Psoas muscle (tissue), 8 donors: ENCODE results near the gene HEXD. TPM values are rescaled to one million over a fixed set of nuclear protein-coding genes. Genes with fewer than 3 reads are reported as not detected.

ENCODE experiments used
- ATAC-seq, 4 donors: fragments of 200-7000 bp; cut with Tn5 transposase; one replicate each; pipeline ENCODE4 v1.9.1; 2020; ENCODE audit warnings: moderate library complexity in 3 of 4, mild to moderate bottlenecking in 2 of 4
- DNase-seq, 2 donors: peaks; one replicate each; pipeline ENCODE4 v3.0.0-alpha.2; 2020
- H3K27ac ChIP-seq: fragments of 200-600 bp; one replicate; pipeline ENCODE4 v1.8.0; 2022
- H3K27me3 ChIP-seq, 3 donors: fragments of 200-600 bp in 1 of 3; one replicate each; pipeline versions ENCODE4 v1.6.1 to v1.8.0; 2013 to 2022; ENCODE audit warnings: low read length in 2 of 3, mild to moderate bottlenecking in 2 of 3, moderate library complexity in 1 of 3; ENCODE audit not compliant: insufficient read depth in 3 of 3
- H3K36me3 ChIP-seq, 2 donors: fragments of 200-600 bp in 1 of 2; one replicate each; pipeline versions ENCODE4 v1.6.1 to v1.8.0; 2013 to 2022; ENCODE audit warnings: low read depth in 1 of 2, mild to moderate bottlenecking in 1 of 2, moderate library complexity in 1 of 2; ENCODE audit not compliant: insufficient read depth in 1 of 2
- H3K4me1 ChIP-seq: fragments of 200-600 bp; one replicate; pipeline ENCODE4 v1.8.0; 2022
- H3K4me3 ChIP-seq: fragments of 200-600 bp; one replicate; pipeline ENCODE4 v1.8.0; 2022; ENCODE audit warnings: mild to moderate bottlenecking
- H3K9me3 ChIP-seq: fragments of 200-600 bp; one replicate; pipeline ENCODE4 v1.8.0; 2022
- CTCF ChIP-seq: fragments of 200-600 bp; IDR thresholded peaks from one replicate; pipeline ENCODE4 v1.8.0; 2022; ENCODE audit warnings: antibody characterized with exemption
- WGBS, 3 donors: extraction: QIAGEN DNeasy Blood & Tissue Kit; methylation state at CpG; one replicate each; pipeline versions ENCODE4 v1.1.6 to v1.1.7; 2013; 5-methylcytosine and 5-hydroxymethylcytosine counted together
- intact Hi-C, 2 donors: fragments of 100-400 bp; cut with DNase I; formaldehyde crosslinking; loops; one replicate each; pipeline versions ENCODE4 v1.11.0 to v1.14.2; 2022
- polyA plus RNA-seq, 3 donors: library from polyadenylated mRNA; stranded (reverse); fragments of 200-250 nt; gene quantifications; one replicate each; pipeline ENCODE4 v1.2.3, GENCODE V29; 2013
- total RNA-seq, 4 donors: library from RNA; stranded (reverse); fragmentation: NEBNext Ultra II Directional in 2 of 4; extraction: Animal tissue kit (Norgen Biotek cat#: 25700) in 2 of 4; gene quantifications; one replicate each; pipeline versions ENCODE4 v1.2.1 to v1.2.4, GENCODE V29; 2021 to 2023
- donor health status: healthy with polysubstance abuse.
- donor health status: DM: no; HTN: no; CAD: no; lungs with moderate emphysema.
- donor health status: Bipolar disorder and iron deficiency.
- donor health status: healthy.
- donor health status: DM: yes; HTN: yes; CAD: no.
- donor health status: DM: no; HTN: no; CAD: no.
- donor health status: DM: no; HTN: no; CAD: no.
- donor health status: DM: yes; HTN: yes; CAD: no.

HEXD gene
- total and polyA plus RNA-seq, 7 donors: 17.4 to 29.8 (median 21.3) TPM

DNA sequence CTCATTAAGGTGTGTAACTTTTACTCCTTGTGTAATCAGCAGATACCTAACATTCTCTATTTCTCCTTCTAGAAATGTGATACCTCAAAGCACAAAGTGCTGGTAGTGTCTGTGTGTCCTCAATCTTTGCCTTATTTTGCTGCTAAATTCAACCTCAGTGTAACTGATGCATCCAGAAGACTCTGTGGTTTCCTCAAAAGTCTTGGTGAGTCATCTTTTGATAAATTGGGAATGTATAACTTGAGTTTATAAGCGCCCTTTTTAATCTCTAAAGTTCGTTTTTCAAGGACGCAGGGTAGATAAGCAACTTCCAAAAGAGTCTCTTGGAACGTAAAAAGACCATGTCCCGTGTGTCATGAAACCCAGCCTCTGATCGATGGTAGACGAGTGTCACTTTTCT, 50.5 kb downstream of the HEXD start:
- ATAC-seq: no peak
- H3K4me3 ChIP-seq: no peak overlapping the region
- TF ChIP-seq CTCF: no peak
- H3K27me3 ChIP-seq: no peaks in the 10 kb centered on the region
- no peak for DNase-seq
- intact Hi-C loops: no loop called here
- WGBS, 3 donors: 92 to 95% (median 93%) methylated on average over 7 of the region's 7 CpGs
- no peak overlapping the region for H3K27ac ChIP-seq
- H3K36me3 ChIP-seq: peaks cover 10 to 97% of the 10 kb centered on the region in 2 donors
- no peaks in the 10 kb centered on the region for H3K9me3 ChIP-seq
- no peaks in the 10 kb centered on the region for H3K4me1 ChIP-seq

DNA sequence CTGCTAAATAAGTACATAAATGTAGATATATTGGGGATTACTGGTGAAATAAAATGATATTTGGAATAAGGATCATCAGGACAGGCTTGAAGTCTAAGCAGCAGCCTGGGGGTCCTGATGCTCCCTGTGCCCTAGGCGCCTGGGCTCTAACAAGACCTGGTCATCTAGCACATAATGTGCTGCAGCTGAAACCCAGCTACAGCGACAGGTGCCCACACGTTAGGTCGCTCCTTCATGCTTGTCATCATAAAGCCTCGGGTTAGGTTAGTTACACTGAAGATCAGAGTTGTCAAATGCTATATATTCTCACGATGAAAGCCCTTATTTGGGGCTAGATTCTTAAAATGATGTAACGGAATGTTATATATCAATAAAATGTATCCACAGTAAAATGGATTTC, 51.9 kb downstream of the HEXD start:
- 92 to 96% (median 94%) methylated on average over 7 of the region's 7 CpGs for WGBS, 3 donors
- TF ChIP-seq CTCF: no peak
- intact Hi-C loops: no loop called here
- DNase-seq (no peak), ATAC-seq (no peak)
- no peaks in the 10 kb centered on the region for H3K4me1 ChIP-seq
- no peak overlapping the region for H3K27ac ChIP-seq
- H3K9me3 ChIP-seq: no peaks in the 10 kb centered on the region
- peaks cover 10 to 97% of the 10 kb centered on the region in 2 donors for H3K36me3 ChIP-seq
- H3K27me3 ChIP-seq: no peaks in the 10 kb centered on the region
- no peak overlapping the region for H3K4me3 ChIP-seq

DNA sequence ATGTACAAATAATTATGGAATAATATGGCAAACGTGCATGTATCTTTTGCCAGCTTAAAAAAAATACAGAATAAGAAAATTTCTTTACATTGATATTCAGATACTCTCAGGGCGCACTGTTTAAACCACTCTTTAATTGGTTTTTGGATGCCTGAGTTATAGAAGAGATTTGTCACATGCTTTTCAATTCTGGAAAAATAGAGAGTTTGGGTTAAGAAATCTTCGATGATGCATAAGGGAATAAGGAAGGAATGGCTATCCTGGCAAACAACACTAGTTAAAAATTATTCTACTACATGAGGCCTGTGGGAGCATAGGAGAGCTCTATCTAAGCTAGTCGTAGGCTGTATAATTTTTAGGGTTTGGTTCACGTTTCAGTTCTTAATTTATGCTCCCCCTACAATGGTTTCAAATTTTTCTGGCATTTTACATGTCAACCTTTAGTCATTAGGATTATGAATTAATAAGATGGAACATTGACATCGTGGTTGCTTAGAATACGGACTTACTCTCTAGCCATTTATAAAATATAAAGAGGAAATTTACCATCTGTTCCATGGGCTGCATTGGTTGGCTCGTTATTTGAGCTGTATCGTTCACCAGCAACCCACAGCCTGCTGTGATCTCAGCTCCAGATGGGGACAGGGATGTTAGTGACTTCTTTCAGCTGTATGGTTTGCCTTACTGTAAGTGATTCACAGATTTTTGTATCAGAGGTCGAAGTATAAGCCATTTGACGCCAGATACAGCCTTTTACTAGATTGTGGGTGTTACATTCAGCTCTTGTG, 56.3 kb downstream of the HEXD start:
- Histone ChIP-seq H3K4me1 (no peaks in the 10 kb centered on the region), H3K27ac (no peak overlapping the region), H3K36me3 (peaks cover 4 to 96% of the 10 kb centered on the region in 2 donors), H3K27me3 (no peaks in the 10 kb centered on the region), H3K9me3 (no peaks in the 10 kb centered on the region), H3K4me3 (no peak overlapping the region)
- ATAC-seq: no peak
- WGBS, 3 donors: 61 to 71% (median 64%) methylated on average over 11 of the region's 11 CpGs
- no peak for TF ChIP-seq CTCF
- no peak for DNase-seq
- intact Hi-C loops: no loop called here

DNA sequence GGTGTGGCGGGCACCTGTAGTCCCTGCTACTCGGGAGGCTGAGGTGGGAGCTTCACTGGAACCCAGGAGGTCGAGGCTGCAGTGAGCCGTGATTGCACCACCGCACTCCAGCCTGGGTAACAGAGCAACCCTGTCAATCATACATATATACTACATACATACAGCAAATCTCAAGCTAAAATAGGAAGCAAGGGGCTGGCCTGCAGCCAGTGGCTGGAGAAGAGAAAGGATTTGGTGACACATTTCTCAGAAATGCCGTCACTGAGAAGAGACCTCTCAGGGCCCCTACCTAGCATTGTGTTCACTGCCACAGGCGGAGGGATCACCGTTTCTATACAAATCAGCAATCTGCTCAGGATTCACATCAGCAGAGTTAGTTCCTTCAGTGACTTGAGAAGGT, 57.3 kb downstream of the HEXD start:
- intact Hi-C loops: no loop called here
- H3K27ac ChIP-seq: no peak overlapping the region
- no peaks in the 10 kb centered on the region for H3K4me1 ChIP-seq
- no peaks in the 10 kb centered on the region for H3K27me3 ChIP-seq
- no peaks in the 10 kb centered on the region for H3K9me3 ChIP-seq
- H3K36me3 ChIP-seq: peaks cover 0 to 96% of the 10 kb centered on the region in 2 donors
- no peak for TF ChIP-seq CTCF
- WGBS, 3 donors: 79 to 89% (median 81%) methylated on average over 8 of the region's 8 CpGs
- DNase-seq (no peak), ATAC-seq (no peak)
- no peak overlapping the region for H3K4me3 ChIP-seq

- Histone ChIP-seq H3K27me3 (no peaks in the 10 kb centered on the region), H3K4me1 (no peaks in the 10 kb centered on the region), H3K9me3 (no peaks in the 10 kb centered on the region), H3K27ac (no peak overlapping the region), H3K36me3 (peaks cover 0 to 98% of the 10 kb centered on the region in 2 donors), H3K4me3 (no peak overlapping the region)
- 90 to 94% (median 93%) methylated on average over 8 of the region's 8 CpGs for WGBS, 3 donors
- intact Hi-C loops: no loop called here
- no peak for ATAC-seq
- TF ChIP-seq CTCF: no peak
- no peak for DNase-seq
Measured at GRCh38 chr17:82477934-82478333, 59.8 kb downstream of the HEXD start.
